Osteocyte (in vitro differentiated cells): ENCODE data around the gene ANAPC5. TPM values are rescaled to one million over a fixed set of nuclear protein-coding genes. Genes with fewer than 3 reads are reported as not detected.

Experiments
- DNase-seq: peaks from one replicate; pipeline ENCODE4 v3.0.0; 2021; ENCODE audit warnings: mixed read lengths; ENCODE audit not compliant: unreplicated experiment; ENCODE audit errors: extremely low spot score
- H3K27ac Mint-ChIP-seq: one replicate; pipeline ENCODE4 v1.8.0; 2021; ENCODE audit warnings: mild to moderate bottlenecking, mixed read lengths; ENCODE audit not compliant: unreplicated experiment
- H3K27me3 Mint-ChIP-seq: one replicate; pipeline ENCODE4 v1.8.0; 2021; ENCODE audit warnings: mixed read lengths; ENCODE audit not compliant: unreplicated experiment
- H3K36me3 Mint-ChIP-seq: one replicate; pipeline ENCODE4 v1.8.0; 2021; ENCODE audit warnings: mixed read lengths; ENCODE audit not compliant: unreplicated experiment
- H3K4me1 Mint-ChIP-seq: one replicate; pipeline ENCODE4 v1.8.0; 2021; ENCODE audit warnings: mixed read lengths; ENCODE audit not compliant: unreplicated experiment
- H3K4me3 Mint-ChIP-seq: one replicate; pipeline ENCODE4 v1.8.0; 2021; ENCODE audit warnings: mild to moderate bottlenecking, moderate library complexity, mixed read lengths; ENCODE audit not compliant: unreplicated experiment
- H3K9me3 Mint-ChIP-seq: one replicate; pipeline ENCODE4 v1.8.0; 2021; ENCODE audit warnings: mixed read lengths; ENCODE audit not compliant: unreplicated experiment
- total RNA-seq: library from RNA; stranded (reverse); gene quantifications from 2 replicates; pipeline ENCODE4 v1.2.1, GENCODE V29; 2021
- TF ChIP-seq, protein P1 (sequence below): fragments of 200-600 bp; sonication (generic); IDR thresholded peaks from 2 replicates; pipeline ENCODE4 v1.5.0; 2021; ENCODE audit warnings: antibody characterized with exemption, mild to moderate bottlenecking, moderate library complexity

ANAPC5 gene
- total RNA-seq, 1 donor from 2014 or later = 130 TPM

- H3K4me1 Mint-ChIP-seq = peaks cover 6% of the 10 kb centered on the region
- H3K9me3 Mint-ChIP-seq = no peaks in the 10 kb centered on the region
- TF ChIP-seq, protein P1, sequence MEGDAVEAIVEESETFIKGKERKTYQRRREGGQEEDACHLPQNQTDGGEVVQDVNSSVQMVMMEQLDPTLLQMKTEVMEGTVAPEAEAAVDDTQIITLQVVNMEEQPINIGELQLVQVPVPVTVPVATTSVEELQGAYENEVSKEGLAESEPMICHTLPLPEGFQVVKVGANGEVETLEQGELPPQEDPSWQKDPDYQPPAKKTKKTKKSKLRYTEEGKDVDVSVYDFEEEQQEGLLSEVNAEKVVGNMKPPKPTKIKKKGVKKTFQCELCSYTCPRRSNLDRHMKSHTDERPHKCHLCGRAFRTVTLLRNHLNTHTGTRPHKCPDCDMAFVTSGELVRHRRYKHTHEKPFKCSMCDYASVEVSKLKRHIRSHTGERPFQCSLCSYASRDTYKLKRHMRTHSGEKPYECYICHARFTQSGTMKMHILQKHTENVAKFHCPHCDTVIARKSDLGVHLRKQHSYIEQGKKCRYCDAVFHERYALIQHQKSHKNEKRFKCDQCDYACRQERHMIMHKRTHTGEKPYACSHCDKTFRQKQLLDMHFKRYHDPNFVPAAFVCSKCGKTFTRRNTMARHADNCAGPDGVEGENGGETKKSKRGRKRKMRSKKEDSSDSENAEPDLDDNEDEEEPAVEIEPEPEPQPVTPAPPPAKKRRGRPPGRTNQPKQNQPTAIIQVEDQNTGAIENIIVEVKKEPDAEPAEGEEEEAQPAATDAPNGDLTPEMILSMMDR = no peak
- peaks cover 20% of the 10 kb centered on the region for H3K36me3 Mint-ChIP-seq
- no peak overlapping the region for H3K4me3 Mint-ChIP-seq
- no peaks in the 10 kb centered on the region for H3K27me3 Mint-ChIP-seq
- DNase-seq = no peak
- H3K27ac Mint-ChIP-seq = no peak overlapping the region
Observed at GRCh38 chr12:121274036-121274763, 78.0 kb downstream of the ANAPC5 start.

DNA sequence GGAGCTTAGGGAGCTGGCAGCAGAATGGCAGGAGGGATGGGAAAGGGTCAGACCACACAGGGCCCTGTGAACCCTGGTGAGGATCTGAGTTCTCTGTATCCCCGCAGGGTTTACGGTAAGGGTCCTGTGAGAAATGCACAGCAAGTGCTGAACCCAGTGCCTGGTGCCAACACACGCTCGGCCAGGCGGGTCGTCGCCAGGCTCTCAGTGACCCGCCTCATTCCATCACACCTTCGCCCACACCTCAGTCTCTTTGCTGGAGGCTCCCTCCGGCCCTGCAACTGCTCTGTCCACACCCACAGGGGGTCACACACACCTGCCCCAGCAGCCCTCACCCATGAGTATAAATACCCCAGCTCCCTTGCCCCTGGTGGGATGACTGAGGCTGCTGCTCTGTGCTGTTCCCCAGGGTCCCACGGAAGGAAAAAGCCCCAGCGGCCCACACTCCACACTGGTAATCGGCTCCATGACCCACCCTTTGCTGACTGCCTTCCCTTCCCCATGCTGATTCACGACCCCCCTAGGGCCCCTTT, 78.8 kb downstream of the ANAPC5 start:
- Mint-ChIP-seq H3K9me3 (no peaks in the 10 kb centered on the region), H3K27ac (no peak overlapping the region), H3K27me3 (no peaks in the 10 kb centered on the region), H3K4me3 (no peak overlapping the region), H3K4me1 (peaks cover 6% of the 10 kb centered on the region), H3K36me3 (peaks cover 18% of the 10 kb centered on the region)
- DNase-seq = no peak
- TF ChIP-seq, protein P1 = no peak

DNA sequence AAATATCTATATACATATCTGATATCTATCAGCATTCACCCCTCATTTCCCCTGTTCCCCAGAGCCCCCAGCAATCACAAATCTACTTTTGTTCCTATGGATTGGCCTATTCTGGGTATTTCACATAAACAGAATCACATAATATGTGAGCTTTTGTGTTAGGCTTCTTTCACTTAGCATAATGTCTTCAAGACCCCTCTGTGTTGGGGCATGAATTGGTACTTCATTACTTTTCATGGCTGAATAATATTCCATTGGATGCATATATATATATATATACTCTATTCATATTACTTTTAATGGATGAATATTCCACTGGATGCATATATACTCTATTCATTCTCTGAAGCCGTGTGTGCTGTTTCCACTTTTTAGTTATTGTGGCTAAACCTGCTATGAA, 84.4 kb downstream of the ANAPC5 start:
- no peak for DNase-seq
- Mint-ChIP-seq H3K4me1 (no peaks in the 10 kb centered on the region), H3K36me3 (peaks cover 19% of the 10 kb centered on the region), H3K27ac (no peak overlapping the region), H3K9me3 (no peaks in the 10 kb centered on the region), H3K4me3 (no peak overlapping the region), H3K27me3 (no peaks in the 10 kb centered on the region)
- TF ChIP-seq, protein P1 = no peak

DNA sequence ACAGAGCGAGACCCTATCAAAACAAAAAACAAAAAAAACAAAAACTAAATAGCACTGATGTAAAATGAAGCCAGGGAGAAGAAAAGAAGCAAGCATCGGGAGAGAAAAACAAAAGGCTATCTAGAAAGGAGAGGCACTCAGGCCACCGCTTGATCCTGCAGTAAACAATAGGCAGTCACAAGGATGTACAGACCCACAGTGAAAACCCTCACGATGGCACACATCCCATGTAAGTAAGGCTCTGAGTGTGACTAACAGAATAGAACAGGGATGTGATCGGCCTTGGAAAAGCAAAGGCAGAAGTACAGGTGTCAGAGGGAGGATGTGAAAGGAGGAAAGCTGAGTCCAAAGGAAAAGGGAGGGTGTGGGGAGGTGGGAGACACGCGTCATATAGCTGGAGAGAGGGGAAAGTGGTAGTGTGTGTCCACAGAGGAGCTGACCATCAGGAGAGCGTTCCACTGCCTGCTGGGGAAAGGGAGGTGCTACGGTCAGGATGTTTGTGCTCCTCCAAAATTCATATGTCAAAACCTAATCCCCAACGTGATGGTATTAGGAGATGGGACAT, 87.2 kb downstream of the ANAPC5 start:
- H3K27ac Mint-ChIP-seq = no peak overlapping the region
- H3K36me3 Mint-ChIP-seq = peaks cover 29% of the 10 kb centered on the region
- DNase-seq = no peak
- H3K4me1 Mint-ChIP-seq = no peaks in the 10 kb centered on the region
- TF ChIP-seq, protein P1 = no peak
- no peaks in the 10 kb centered on the region for H3K27me3 Mint-ChIP-seq
- H3K9me3 Mint-ChIP-seq = no peaks in the 10 kb centered on the region
- H3K4me3 Mint-ChIP-seq = no peak overlapping the region

GRCh38 chr12:121264135-121264534, 88.1 kb downstream of the ANAPC5 start:
- Mint-ChIP-seq H3K4me1 (no peaks in the 10 kb centered on the region), H3K27me3 (no peaks in the 10 kb centered on the region), H3K9me3 (no peaks in the 10 kb centered on the region), H3K4me3 (no peak overlapping the region), H3K36me3 (peaks cover 33% of the 10 kb centered on the region), H3K27ac (no peak overlapping the region)
- TF ChIP-seq, protein P1 = no peak
- no peak for DNase-seq
